Nephron (organoid): ENCODE data around the gene FAM168A.

Experiments used
- H3K27ac Mint-ChIP-seq, 3 experiments: 2 replicates each; pipeline ENCODE4 v1.8.0; 2020; ENCODE audit warnings: mixed read lengths in 3 of 3, mild to moderate bottlenecking in 2 of 3, moderate library complexity in 1 of 3
- H3K27me3 Mint-ChIP-seq: 2 replicates; pipeline ENCODE4 v1.8.0; 2021; ENCODE audit warnings: low read depth, mild to moderate bottlenecking, moderate library complexity, mixed read lengths
- H3K36me3 Mint-ChIP-seq: 2 replicates; pipeline ENCODE4 v1.8.0; 2020; ENCODE audit warnings: low read depth, mixed read lengths
- H3K4me1 Mint-ChIP-seq: 2 replicates; pipeline ENCODE4 v1.8.0; 2020; ENCODE audit warnings: mixed read lengths
- H3K4me3 Mint-ChIP-seq, 3 experiments: 2 replicates each; pipeline ENCODE4 v1.8.0; 2020; ENCODE audit warnings: mild to moderate bottlenecking in 3 of 3, mixed read lengths in 3 of 3, moderate library complexity in 2 of 3
- H3K9me3 Mint-ChIP-seq: 2 replicates; pipeline ENCODE4 v1.8.0; 2020; ENCODE audit warnings: mixed read lengths
- CTCF ChIP-seq, 3 experiments: fragments of 200-600 bp; sonication (generic); IDR thresholded peaks; one replicate each; pipeline ENCODE4 v1.5.0; 2021; ENCODE audit warnings: antibody characterized with exemption in 3 of 3; ENCODE audit not compliant: unreplicated experiment in 3 of 3

Gene FAM168A

GRCh38 chr11:73414977-73415651 is 182.8 kb downstream of the FAM168A start:
- no peak for TF ChIP-seq CTCF (IDR thresholded peaks at IDR 0.05; ENCODE audit: unreplicated experiment in 3 of 3)
- H3K36me3 Mint-ChIP-seq = peaks cover 45% of the 10 kb centered on the region
- peak overlapping the region; percentile 5 to 41 (median 28) for H3K27ac Mint-ChIP-seq
- H3K4me1 Mint-ChIP-seq = peaks cover 5% of the 10 kb centered on the region
- H3K4me3 Mint-ChIP-seq = no peak overlapping the region
- no peaks in the 10 kb centered on the region for H3K9me3 Mint-ChIP-seq
- no peaks in the 10 kb centered on the region for H3K27me3 Mint-ChIP-seq

GRCh38 chr11:73413256-73413655 is 184.7 kb downstream of the FAM168A start:
- no peak for TF ChIP-seq CTCF (IDR thresholded peaks at IDR 0.05; ENCODE audit: unreplicated experiment in 3 of 3)
- Mint-ChIP-seq H3K9me3 (no peaks in the 10 kb centered on the region), H3K27ac (no peak overlapping the region), H3K4me1 (peaks cover 5% of the 10 kb centered on the region), H3K27me3 (no peaks in the 10 kb centered on the region), H3K4me3 (no peak overlapping the region), H3K36me3 (peaks cover 46% of the 10 kb centered on the region)

GRCh38 chr11:73412308-73412707 is 185.6 kb downstream of the FAM168A start:
- peaks cover 49% of the 10 kb centered on the region for H3K36me3 Mint-ChIP-seq
- H3K9me3 Mint-ChIP-seq = no peaks in the 10 kb centered on the region
- no peak overlapping the region for H3K27ac Mint-ChIP-seq
- H3K27me3 Mint-ChIP-seq = no peaks in the 10 kb centered on the region
- no peak for TF ChIP-seq CTCF (IDR thresholded peaks at IDR 0.05; ENCODE audit: unreplicated experiment in 3 of 3)
- peaks cover 5% of the 10 kb centered on the region for H3K4me1 Mint-ChIP-seq
- H3K4me3 Mint-ChIP-seq = no peak overlapping the region

- H3K4me3 Mint-ChIP-seq = no peak overlapping the region
- H3K27ac Mint-ChIP-seq = no peak overlapping the region
- no peaks in the 10 kb centered on the region for H3K27me3 Mint-ChIP-seq
These were observed 186.9 kb downstream of the FAM168A start for GRCh38 chr11:73411031-73411430.

GRCh38 chr11:73410627-73411026 is 187.3 kb downstream of the FAM168A start:
- Mint-ChIP-seq H3K27me3 (no peaks in the 10 kb centered on the region), H3K9me3 (no peaks in the 10 kb centered on the region), H3K36me3 (peaks cover 46% of the 10 kb centered on the region), H3K27ac (no peak overlapping the region), H3K4me3 (no peak overlapping the region), H3K4me1 (peaks cover 5% of the 10 kb centered on the region)
- no peak for TF ChIP-seq CTCF (IDR thresholded peaks at IDR 0.05; ENCODE audit: unreplicated experiment in 3 of 3)

More at GRCh38 chr11:73411031-73411430, 186.9 kb downstream of the FAM168A start:
- Mint-ChIP-seq H3K9me3 (no peaks in the 10 kb centered on the region), H3K36me3 (peaks cover 46% of the 10 kb centered on the region), H3K4me1 (peaks cover 5% of the 10 kb centered on the region)
- no peak for TF ChIP-seq CTCF (IDR thresholded peaks at IDR 0.05; ENCODE audit: unreplicated experiment in 3 of 3)

GRCh38 chr11:73409431-73409830 is 188.5 kb downstream of the FAM168A start:
- Mint-ChIP-seq H3K36me3 (peaks cover 49% of the 10 kb centered on the region), H3K27ac (no peak overlapping the region), H3K4me3 (no peak overlapping the region), H3K9me3 (no peaks in the 10 kb centered on the region), H3K27me3 (no peaks in the 10 kb centered on the region), H3K4me1 (peaks cover 4% of the 10 kb centered on the region)
- no peak for TF ChIP-seq CTCF (IDR thresholded peaks at IDR 0.05; ENCODE audit: unreplicated experiment in 3 of 3)
